ENCODE measurements around the gene G2E3. TPM values are rescaled to one million over a fixed set of nuclear protein-coding genes. Genes with fewer than 3 reads are reported as not detected.
"Not testable (repeated sequence)": the region's sequence is repeated elsewhere in the genome, so short reads cannot be mapped to it uniquely, and the experiment has no call there.

The G2E3 gene
- total RNA-seq, 2 donors from 2014 or later = 4.2 to 4.5 TPM

- H3K4me3 ChIP-seq = no peak overlapping the region
- no peaks in the 10 kb centered on the region for H3K4me1 ChIP-seq
- no peaks in the 10 kb centered on the region for H3K36me3 ChIP-seq
- DNase-seq (ENCODE audit: low spot score) = no peak
- no peaks in the 10 kb centered on the region for H3K9me3 ChIP-seq
- no peak for TF ChIP-seq CTCF (IDR thresholded peaks at IDR 0.05)
- no peaks in the 10 kb centered on the region for H3K27me3 ChIP-seq
- H3K27ac ChIP-seq = no peak overlapping the region
Measured at GRCh38 chr14:30573226-30573814, 14.4 kb downstream of the G2E3 start.

- no peaks in the 10 kb centered on the region for H3K9me3 ChIP-seq
- no peak overlapping the region for H3K4me3 ChIP-seq
- no peaks in the 10 kb centered on the region for H3K36me3 ChIP-seq
- no peak for DNase-seq (ENCODE audit: low spot score)
- H3K27ac ChIP-seq = no peak overlapping the region
- TF ChIP-seq CTCF (IDR thresholded peaks at IDR 0.05) = no peak
- H3K4me1 ChIP-seq = no peaks in the 10 kb centered on the region
- no peaks in the 10 kb centered on the region for H3K27me3 ChIP-seq
Measured at GRCh38 chr14:30573966-30574365, 15.0 kb downstream of the G2E3 start.

GRCh38 chr14:30574777-30575176, 15.8 kb downstream of the G2E3 start:
- DNase-seq (ENCODE audit: low spot score); H3K27me3 ChIP-seq; H3K4me1 ChIP-seq; H3K9me3 ChIP-seq; H3K36me3 ChIP-seq; H3K4me3 ChIP-seq; H3K27ac ChIP-seq: not testable (repeated sequence)

- not testable (repeated sequence) for H3K27me3 ChIP-seq; DNase-seq (ENCODE audit: low spot score); H3K4me1 ChIP-seq; H3K27ac ChIP-seq; H3K4me3 ChIP-seq; H3K9me3 ChIP-seq; H3K36me3 ChIP-seq
Measured at GRCh38 chr14:30576333-30576732, 17.4 kb downstream of the G2E3 start.

- Histone ChIP-seq H3K9me3 (peaks cover 0 to 8% of the 10 kb centered on the region in 2 donors), H3K36me3 (no peaks in the 10 kb centered on the region), H3K27ac (no peak overlapping the region), H3K4me1 (no peaks in the 10 kb centered on the region), H3K4me3 (no peak overlapping the region), H3K27me3 (no peaks in the 10 kb centered on the region)
- no peak for TF ChIP-seq CTCF (IDR thresholded peaks at IDR 0.05)
- DNase-seq (ENCODE audit: low spot score) = no peak
Measured at GRCh38 chr14:30580616-30581282, 21.8 kb downstream of the G2E3 start.

- Histone ChIP-seq H3K4me1 (no peaks in the 10 kb centered on the region), H3K27me3 (no peaks in the 10 kb centered on the region), H3K9me3 (peaks cover 0 to 8% of the 10 kb centered on the region in 2 donors), H3K4me3 (no peak overlapping the region), H3K27ac (no peak overlapping the region), H3K36me3 (no peaks in the 10 kb centered on the region)
- TF ChIP-seq CTCF (IDR thresholded peaks at IDR 0.05) = no peak
- DNase-seq (ENCODE audit: low spot score) = no peak
Measured at GRCh38 chr14:30581283-30581625, 22.3 kb downstream of the G2E3 start.

- no peak for DNase-seq (ENCODE audit: low spot score)
- Histone ChIP-seq H3K36me3 (no peaks in the 10 kb centered on the region), H3K4me1 (no peaks in the 10 kb centered on the region), H3K27ac (no peak overlapping the region), H3K27me3 (no peaks in the 10 kb centered on the region), H3K4me3 (no peak overlapping the region), H3K9me3 (peaks cover 0 to 8% of the 10 kb centered on the region in 2 donors)
- TF ChIP-seq CTCF (IDR thresholded peaks at IDR 0.05) = no peak
Measured at GRCh38 chr14:30582376-30582775, 23.4 kb downstream of the G2E3 start.

All from right atrium auricular region (tissue), 2 donors.